ENCODE data around the gene FXN. TPM values are rescaled to one million over a fixed set of nuclear protein-coding genes. Genes with fewer than 3 reads are reported as not detected.
A peak's percentile ranks its signal among the peaks of the same experiment; 100 is the strongest.

Gene FXN
- total and polyA plus RNA-seq, 12 donors = 10.3 to 38.7 (median 22.0) TPM

DNA sequence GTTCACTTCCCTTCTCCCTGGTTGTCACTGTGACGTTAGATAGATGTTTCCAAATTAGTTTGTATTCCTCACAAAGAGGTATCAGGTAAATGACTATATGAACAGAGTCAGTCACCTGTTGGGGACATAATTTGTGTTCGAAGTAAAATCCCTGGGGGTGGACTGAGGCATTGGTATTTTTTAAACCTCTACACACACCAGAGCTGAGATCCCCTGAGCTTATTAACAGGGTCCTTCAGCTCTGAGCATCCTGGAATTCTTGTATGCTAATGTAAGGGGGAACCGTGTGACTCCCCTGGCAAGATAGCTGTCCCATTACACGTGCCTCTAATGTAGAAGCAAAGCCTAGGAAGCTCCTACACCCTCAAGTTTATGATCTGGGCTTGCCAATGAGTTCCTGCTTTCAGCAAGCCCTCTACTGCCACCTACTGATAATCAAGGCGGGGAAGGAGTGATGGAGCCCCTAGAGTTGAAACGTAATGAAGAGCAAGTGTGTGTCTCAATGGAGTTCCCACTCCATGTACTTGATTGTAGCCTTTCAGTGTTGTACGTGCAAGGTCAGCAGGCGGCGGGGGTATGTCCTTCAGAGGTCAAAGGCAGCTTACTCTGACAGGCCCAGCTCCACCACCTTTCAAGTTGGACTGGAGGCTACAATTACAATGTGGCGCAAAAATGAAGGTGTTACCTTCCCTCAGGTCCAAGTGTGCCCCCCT lies 36.0 kb upstream of the FXN start:
- no peak overlapping the region for H3K27ac ChIP-seq
- intact Hi-C loops (cut with DNase I) = loop anchor here (2.0 to 10.0 kb wide), 3 partner anchors 65 to 417 kb away; partner anchors contain the start of gene PIP5K1B (in 1 of the 2)
- peak; percentile 72 to 90 (median 80) for DNase-seq
- no peaks in the 10 kb centered on the region for H3K9me3 ChIP-seq (replicated peaks in 1 of 3)
- H3K4me1 ChIP-seq (replicated peaks in 1 of 2) = no peaks in the 10 kb centered on the region
- no peak overlapping the region for H3K4me3 ChIP-seq
- no peaks in the 10 kb centered on the region for H3K36me3 ChIP-seq (replicated peaks in 1 of 2)
- WGBS, 4 donors = 27 to 42% (median 33%) methylated on average over 8 to 10 of the region's 10 CpGs
- TF ChIP-seq, protein P1, sequence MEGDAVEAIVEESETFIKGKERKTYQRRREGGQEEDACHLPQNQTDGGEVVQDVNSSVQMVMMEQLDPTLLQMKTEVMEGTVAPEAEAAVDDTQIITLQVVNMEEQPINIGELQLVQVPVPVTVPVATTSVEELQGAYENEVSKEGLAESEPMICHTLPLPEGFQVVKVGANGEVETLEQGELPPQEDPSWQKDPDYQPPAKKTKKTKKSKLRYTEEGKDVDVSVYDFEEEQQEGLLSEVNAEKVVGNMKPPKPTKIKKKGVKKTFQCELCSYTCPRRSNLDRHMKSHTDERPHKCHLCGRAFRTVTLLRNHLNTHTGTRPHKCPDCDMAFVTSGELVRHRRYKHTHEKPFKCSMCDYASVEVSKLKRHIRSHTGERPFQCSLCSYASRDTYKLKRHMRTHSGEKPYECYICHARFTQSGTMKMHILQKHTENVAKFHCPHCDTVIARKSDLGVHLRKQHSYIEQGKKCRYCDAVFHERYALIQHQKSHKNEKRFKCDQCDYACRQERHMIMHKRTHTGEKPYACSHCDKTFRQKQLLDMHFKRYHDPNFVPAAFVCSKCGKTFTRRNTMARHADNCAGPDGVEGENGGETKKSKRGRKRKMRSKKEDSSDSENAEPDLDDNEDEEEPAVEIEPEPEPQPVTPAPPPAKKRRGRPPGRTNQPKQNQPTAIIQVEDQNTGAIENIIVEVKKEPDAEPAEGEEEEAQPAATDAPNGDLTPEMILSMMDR (IDR thresholded peaks at IDR 0.05) = peak; percentile 74 to 87 (median 82)
- TF ChIP-seq POLR2A (IDR thresholded peaks at IDR 0.05) = no peak
- H3K27me3 ChIP-seq = no peaks in the 10 kb centered on the region

DNA sequence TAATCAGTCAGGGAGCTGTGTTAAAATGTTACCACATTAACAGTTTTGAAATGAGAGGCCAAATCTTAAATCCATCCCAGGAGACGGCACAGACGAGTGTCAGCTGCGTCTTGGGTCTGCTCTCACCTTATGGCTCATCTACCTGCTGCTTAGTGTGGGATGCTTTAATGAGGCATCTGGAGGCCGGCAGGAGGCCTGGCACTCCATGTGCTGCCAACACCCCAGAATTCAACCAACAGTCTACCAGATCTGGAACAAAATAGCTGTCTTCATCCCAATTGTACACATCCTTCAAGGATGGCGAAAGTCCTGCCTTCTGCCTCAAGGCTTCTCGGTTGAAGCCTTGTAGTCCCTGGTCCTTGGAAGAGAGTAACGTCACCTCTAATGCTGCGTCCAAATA lies 33.6 kb upstream of the FXN start:
- no peaks in the 10 kb centered on the region for H3K36me3 ChIP-seq (replicated peaks in 1 of 2)
- H3K4me3 ChIP-seq = no peak overlapping the region
- peak in 1 of 7 donors; percentile 3 for DNase-seq
- intact Hi-C loops (cut with DNase I) = loop anchor here (2.0 to 10.0 kb wide), 2 partner anchors 297 to 419 kb away; partner anchors contain the start of gene PIP5K1B (in 1 of the 2)
- H3K27me3 ChIP-seq = no peaks in the 10 kb centered on the region
- TF ChIP-seq, protein P1 (IDR thresholded peaks at IDR 0.05) = no peak
- no peak for TF ChIP-seq POLR2A (IDR thresholded peaks at IDR 0.05)
- 67 to 84% (median 76%) methylated on average over 7 to 8 of the region's 8 CpGs for WGBS, 4 donors
- H3K4me1 ChIP-seq (replicated peaks in 1 of 2) = no peaks in the 10 kb centered on the region
- no peak overlapping the region for H3K27ac ChIP-seq
- H3K9me3 ChIP-seq (replicated peaks in 1 of 3) = no peaks in the 10 kb centered on the region

DNA sequence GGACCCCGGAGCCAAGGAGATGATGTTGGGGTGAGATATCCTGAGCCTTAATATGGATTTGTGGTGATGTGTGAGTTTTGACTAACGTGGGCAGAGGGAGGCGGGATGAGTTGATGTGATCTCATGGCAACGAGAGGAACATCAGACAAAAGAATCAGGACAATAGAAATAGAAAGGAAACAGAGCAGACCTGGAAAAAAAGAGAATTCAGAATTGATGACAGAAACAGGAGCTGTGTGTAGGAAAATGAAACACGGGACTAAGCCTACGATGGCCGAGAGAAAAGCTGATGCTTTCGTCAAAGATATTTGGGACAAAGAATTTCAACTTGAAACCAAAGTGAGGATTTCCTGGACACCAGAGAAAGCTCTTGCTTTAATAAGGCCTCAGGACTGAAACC lies 32.5 kb upstream of the FXN start:
- no peaks in the 10 kb centered on the region for H3K27me3 ChIP-seq
- TF ChIP-seq, protein P1 (IDR thresholded peaks at IDR 0.05) = no peak
- no peak for TF ChIP-seq POLR2A (IDR thresholded peaks at IDR 0.05)
- H3K9me3 ChIP-seq (replicated peaks in 1 of 3) = no peaks in the 10 kb centered on the region
- no peaks in the 10 kb centered on the region for H3K36me3 ChIP-seq (replicated peaks in 1 of 2)
- 79 to 84% (median 80%) methylated on average over 8 of the region's 8 CpGs for WGBS, 4 donors
- no peak overlapping the region for H3K27ac ChIP-seq
- no peak overlapping the region for H3K4me3 ChIP-seq
- DNase-seq = no peak
- no peaks in the 10 kb centered on the region for H3K4me1 ChIP-seq (replicated peaks in 1 of 2)
- intact Hi-C loops (cut with DNase I) = loop anchor here in 1 of 2 donors (10.0 kb wide), 1 partner anchor 298 kb away; the partner anchor contains the start of gene PIP5K1B

DNA sequence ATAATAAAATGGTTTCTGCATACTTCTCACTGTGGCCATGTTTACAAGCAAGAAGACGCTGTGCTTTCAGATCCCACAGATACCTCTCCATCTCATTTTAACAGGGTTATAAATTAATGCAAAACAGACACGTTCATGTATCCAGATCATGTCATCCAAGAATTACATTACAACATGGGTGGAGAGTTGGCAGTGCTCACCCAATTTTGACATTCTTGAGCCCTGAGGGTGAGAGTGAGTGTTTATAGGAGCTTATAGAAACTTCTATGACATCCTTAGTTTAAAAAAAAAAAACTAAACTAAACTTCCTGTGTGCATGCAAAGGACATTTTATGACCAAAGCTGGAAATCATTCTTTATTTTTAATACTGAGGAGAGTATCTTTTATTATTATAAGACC lies 30.7 kb upstream of the FXN start:
- H3K9me3 ChIP-seq (replicated peaks in 1 of 3) = no peaks in the 10 kb centered on the region
- WGBS, 4 donors = 61 to 79% (median 71%) methylated on average over 2 of the region's 2 CpGs
- no peaks in the 10 kb centered on the region for H3K27me3 ChIP-seq
- H3K4me1 ChIP-seq (replicated peaks in 1 of 2) = no peaks in the 10 kb centered on the region
- TF ChIP-seq, protein P1 (IDR thresholded peaks at IDR 0.05) = no peak
- no peak for TF ChIP-seq POLR2A (IDR thresholded peaks at IDR 0.05)
- intact Hi-C loops (cut with DNase I) = loop anchor here in 1 of 2 donors (10.0 kb wide), 1 partner anchor 300 kb away; the partner anchor contains the start of gene PIP5K1B
- no peak overlapping the region for H3K4me3 ChIP-seq
- H3K36me3 ChIP-seq (replicated peaks in 1 of 2) = no peaks in the 10 kb centered on the region
- DNase-seq = no peak
- no peak overlapping the region for H3K27ac ChIP-seq
